G401.6 (cell line): ENCODE measurements around the gene PUS1.
"Not testable (repeated sequence)": the region's sequence is repeated elsewhere in the genome, so short reads cannot be mapped to it uniquely, and the experiment has no call there.

Experiments
- FAIRE-seq: peaks from 2 replicates; lab custom pipeline; 2012; peaks lifted over from hg19 to GRCh38; lab: Jason Lieb, UNC

Gene PUS1

GRCh38 chr12:131939007-131939406 lies 9.9 kb downstream of the PUS1 start:
- FAIRE-seq = no peak

GRCh38 chr12:131940141-131940547 lies 11.1 kb downstream of the PUS1 start:
- no peak for FAIRE-seq

GRCh38 chr12:131941116-131941986 lies 12.3 kb downstream of the PUS1 start:
- FAIRE-seq = no peak

DNA sequence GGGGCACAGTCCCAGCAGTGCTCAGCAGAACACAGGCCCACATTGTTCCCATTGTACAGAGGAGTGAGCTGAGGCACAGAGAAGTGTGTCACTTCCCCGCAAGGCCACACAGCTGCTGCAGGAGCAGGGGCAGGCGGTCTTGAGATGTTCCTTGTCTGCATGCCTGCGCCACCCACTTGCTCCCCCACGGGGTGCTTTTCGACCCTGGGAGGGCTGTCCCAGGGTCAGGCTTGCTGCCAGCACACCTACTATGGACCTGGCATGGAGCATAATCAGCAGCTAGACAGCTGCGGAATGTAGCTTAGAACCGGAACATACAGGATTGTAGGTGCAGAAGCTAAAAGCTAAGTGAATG lies 12.9 kb downstream of the PUS1 start:
- no peak for FAIRE-seq

GRCh38 chr12:131942671-131943070 lies 13.6 kb downstream of the PUS1 start:
- FAIRE-seq = no peak

DNA sequence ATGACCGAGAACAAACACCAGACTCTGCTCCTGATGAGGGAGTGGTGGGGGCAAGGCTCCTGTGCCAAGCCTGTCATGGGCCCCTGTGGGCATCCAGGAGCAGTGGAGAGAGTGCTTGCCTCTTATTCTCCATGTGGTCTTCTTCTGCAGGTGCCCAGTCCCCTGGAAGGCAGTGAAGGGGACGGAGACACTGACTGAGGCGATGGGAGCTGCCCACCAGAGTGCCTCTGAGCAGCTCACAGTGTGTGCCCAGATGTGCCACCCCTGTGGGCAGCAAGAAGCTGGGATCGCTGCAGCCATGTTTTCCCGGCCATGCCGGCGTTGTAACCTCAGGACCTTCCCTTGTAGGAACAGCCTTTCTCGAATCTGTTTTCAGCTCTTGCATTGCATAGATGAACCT lies 14.3 kb downstream of the PUS1 start:
- FAIRE-seq = no peak

DNA sequence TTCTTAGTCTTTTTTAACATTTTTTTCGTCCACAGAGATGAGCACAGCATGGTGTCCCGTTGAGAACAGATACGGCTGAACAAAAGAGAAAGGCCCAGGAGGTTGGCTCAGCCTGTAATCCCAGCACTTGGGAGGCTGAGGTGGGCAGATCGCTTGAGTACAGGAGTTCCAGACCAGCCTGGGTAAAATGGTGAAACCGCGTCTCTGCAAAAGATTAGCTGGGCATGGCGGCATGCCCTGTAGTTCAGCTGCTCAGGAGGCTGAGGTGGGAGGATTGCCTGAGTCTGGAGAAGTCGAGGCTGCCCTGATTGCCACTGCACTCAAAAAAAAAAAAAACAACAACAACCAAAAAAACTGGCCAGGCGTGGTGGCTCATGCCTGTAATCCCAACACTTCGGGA lies 14.8 kb downstream of the PUS1 start:
- no peak for FAIRE-seq

DNA sequence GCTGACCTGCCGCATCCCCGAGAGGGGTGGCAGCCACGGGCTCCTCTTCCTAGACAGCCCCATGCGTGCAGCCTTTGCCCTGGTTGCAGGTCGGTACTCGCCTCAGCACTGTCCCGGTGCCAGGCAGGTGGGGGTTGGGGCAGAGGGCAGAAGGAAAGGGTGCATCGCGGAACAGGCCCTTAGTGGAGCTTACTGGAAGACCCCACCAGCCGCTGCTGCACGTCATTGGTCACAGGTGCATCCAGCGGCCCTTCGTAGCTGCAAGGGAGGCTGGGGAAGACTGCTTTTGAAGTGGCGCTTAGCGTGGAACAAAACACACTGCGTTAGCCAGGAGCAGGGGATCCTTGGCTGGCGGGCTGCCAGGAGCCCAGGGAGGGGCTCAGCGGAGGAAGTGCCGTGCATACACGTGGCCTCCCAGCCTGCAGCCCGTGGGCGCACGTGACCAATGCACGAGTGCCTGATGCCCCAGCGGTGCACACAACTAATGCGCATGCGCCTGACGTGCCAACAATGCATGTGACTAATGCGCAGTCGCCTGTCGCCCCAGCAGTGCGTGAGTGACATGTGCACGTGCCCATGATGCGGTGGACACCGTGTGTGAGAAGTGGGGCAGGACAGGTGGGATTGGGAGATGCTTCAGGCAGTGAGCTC lies 15.7 kb downstream of the PUS1 start:
- FAIRE-seq = no peak

DNA sequence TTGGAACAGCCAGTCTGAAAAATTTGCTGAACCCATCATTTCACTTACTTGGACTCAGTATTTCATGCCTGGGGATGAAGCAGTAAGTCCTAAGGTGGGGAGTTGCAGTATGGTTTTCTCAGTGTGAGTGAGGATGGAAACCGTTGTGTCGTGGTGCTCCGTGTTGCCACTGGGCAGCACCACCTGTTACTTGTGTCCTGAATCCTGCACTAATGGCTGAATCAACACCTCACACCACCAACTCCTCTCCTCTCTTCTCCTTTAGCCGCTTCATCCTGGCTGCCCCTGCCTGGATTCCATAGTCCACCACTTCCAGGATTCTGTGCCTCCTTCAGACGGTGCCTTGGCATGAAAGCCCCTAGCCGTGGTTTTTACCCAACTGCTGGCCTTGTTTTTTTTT lies 17.7 kb downstream of the PUS1 start:
- FAIRE-seq = no peak

- no peak for FAIRE-seq
Measured at GRCh38 chr12:131947482-131948027, 18.5 kb downstream of the PUS1 start.

- FAIRE-seq = no peak
Measured at GRCh38 chr12:131948166-131948712, 19.2 kb downstream of the PUS1 start.

GRCh38 chr12:131948713-131949430 lies 19.8 kb downstream of the PUS1 start:
- FAIRE-seq = not testable (repeated sequence)

DNA sequence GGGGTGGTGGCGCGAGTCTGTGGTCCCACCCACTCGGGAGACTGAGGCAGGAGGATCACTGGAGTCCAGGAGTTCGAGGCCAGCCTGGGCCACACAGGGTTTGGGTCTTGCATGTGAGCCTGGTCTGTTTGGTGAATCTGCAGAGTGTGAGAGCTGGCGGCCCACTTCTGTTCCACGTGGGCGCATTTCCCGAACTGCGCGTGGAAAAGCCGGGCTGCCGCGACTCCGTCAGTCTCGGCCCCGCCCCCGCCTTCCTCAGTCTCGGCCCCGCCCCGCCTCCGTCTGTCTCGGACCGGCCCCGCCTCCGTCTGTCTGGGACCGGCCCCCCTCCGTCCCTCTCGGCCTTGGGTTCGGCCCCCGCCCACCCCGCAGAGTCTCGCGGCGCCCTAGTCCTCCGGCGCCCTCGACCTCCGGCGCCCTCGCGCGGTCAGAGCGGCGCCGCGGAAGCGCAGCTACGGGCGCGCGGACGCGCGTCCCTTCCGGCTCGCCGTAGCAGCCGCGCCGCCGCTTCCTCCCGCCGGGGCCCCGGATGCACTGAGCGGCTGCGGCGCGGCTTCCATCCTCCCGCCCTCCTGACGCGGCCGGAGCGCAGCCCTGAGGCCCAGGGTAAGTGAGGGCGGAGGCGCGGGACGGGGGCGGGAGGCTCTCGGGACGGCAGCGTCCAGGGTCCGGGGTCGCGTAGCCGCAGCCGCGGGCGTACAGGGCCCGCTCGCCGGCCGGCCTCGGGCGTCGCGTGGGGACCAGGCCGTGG lies 20.5 kb downstream of the PUS1 start, which contains the start of gene EP400:
EP400 (plus strand) TSS at position 512 of the 751 bp plus-strand sequence. CDS start 10,678 bp downstream, outside the sequence.
- FAIRE-seq = no peak

DNA sequence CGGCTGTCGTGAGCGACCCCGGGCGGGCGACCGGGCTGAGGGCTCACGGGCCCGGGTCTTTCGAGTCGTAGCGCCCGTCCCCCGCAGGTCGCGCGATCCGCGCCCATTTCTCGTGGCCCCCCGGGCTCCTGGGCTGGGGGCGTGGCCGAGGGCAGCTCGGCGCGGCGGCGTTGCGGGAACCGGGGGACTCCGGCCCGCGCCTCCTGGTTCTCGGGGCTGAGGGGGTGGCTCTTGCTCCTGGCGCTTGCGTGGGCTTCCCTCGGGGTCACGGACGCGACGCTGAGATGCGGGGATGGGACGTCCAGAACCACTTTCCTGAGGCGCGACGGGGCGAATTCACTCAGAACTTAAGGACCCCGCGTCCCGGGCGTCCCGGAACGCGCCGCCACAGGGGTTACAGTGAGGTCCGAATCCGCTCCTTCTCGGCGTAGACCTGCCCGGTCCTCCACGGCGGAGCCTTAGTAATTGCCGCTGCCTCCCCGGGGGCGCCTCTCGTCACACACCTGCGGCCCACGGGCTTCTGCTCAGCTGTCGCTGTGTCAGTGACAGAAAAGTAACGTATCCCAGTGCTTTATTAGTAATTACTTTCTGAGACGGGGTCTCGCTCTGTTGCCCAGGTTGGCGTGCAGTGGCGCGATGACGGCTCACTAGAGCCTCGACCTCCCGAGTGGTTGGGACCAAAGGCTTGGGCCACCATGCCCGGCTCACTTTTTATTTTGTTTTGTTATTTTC lies 21.3 kb downstream of the PUS1 start:
- FAIRE-seq = no peak

DNA sequence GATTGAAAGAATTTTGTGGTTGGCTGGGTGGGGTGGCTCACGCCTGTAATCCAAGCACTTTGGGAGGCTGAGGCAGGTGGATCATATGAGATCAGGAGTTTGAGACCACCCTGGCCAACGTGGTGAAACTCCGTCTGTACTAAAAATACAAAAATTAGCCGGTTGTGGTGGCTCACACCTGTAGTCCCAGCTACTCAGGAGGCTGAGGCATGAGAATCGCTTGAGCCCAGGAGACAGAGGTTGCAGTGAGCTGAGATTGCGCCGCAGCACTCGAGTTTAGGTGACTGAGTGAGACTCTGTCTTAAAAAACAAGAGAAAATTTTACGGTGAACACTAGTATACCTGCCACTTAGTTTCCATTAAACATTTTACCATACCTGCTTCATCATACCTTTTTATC lies 24.7 kb downstream of the PUS1 start:
- not testable (repeated sequence) for FAIRE-seq

- not testable (repeated sequence) for FAIRE-seq
Measured at GRCh38 chr12:131954460-131954859, 25.4 kb downstream of the PUS1 start.

- FAIRE-seq = no peak
Measured at GRCh38 chr12:131959116-131959515, 30.0 kb downstream of the PUS1 start.

DNA sequence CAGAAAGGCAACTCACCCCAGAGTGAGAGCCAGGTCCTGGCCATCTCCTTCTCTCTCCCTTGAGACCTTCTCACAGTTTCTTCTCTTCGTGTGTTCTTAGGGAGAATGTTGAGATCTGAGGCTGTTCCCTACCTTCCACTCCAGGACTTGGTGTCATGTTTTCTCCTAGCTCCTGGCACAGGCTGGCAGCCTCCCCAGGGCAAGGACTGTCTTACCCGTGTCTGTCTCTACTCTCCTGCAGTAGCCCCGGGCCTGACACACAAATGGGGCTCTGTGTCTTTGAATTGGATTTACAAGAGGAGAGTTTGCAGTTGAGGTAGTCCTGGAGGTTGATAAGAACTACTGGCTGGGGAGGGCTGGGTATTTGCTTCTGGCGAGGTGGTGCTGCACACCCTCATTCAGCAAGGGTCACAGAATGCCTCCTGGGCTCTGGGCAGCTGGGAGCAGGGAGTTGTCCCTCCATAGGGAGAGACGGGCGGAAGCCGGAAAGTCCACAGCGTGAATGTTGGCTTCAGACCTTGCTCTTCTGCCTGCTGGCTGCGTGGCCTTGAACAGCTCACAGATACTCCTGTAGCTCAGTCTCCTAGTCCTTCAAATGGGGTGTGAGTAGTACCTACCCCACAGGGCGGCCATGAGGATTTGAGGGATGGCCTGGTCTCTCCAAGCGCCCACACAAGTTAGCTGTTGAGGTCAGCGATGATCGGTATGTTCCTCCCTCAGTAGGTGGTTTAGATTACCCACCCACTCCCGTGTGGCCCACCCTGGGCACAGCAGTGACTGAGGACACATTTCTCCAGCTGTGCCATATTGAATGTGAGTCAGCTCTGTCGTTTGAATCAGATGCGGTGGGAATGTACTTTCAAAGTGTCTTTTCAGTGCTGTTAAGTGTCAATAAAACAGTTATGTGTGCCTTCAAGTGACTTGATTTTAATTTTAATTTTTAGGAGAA lies 30.8 kb downstream of the PUS1 start:
- no peak for FAIRE-seq

DNA sequence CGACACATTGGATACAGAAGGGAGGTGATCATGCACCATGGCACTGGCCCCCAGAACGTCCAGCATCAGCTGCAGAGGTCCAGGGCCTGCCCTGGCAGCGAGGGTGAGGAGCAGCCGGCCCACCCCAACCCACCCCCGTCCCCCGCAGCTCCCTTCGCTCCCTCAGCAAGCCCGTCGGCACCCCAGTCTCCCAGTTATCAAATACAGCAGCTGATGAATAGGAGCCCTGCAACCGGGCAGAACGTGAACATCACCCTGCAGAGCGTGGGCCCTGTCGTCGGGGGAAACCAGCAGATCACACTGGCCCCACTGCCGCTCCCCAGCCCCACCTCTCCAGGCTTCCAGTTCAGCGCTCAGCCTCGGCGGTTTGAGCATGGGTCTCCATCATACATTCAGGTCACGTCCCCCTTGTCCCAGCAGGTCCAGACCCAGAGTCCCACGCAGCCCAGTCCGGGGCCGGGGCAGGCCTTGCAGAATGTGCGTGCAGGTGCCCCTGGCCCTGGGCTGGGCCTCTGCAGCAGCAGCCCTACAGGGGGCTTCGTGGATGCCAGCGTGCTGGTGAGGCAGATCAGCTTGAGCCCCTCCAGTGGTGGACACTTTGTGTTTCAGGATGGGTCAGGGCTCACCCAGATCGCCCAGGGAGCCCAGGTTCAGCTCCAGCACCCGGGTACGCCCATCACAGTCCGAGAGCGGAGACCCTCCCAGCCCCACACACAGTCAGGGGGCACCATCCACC lies 31.7 kb downstream of the PUS1 start:
- FAIRE-seq = not testable (repeated sequence)
